BJ (cell line): ENCODE data around the gene AP3B1. TPM values are rescaled to one million over a fixed set of nuclear protein-coding genes. Genes with fewer than 3 reads are reported as not detected.
A peak's percentile ranks its signal among the peaks of the same experiment; 100 is the strongest.

Experiments used
- CTCF ChIA-PET: fragments of 350-600 bp; formaldehyde crosslinking; extraction: SDS; loops from one replicate; lab custom pipeline; 2021; ENCODE audit warnings: antibody characterized with exemption, inconsistent platforms; lab: Yijun Ruan, JAX
- POLR2A ChIA-PET: fragments of 300-600 bp; sonication (Branson Sonifier 250); formaldehyde crosslinking; extraction: SDS; loops from one replicate; lab custom pipeline; 2021; ENCODE audit warnings: antibody characterized with exemption; lab: Charles Lee
- DNase-seq: peaks from one replicate; pipeline ENCODE4 v3.0.0-alpha.2; 2011; ENCODE audit warnings: low read depth
- H3K27me3 ChIP-seq: 2 replicates; pipeline ENCODE4 v1.6.0; 2011; ENCODE audit warnings: low read length; ENCODE audit not compliant: control insufficient read depth, insufficient read depth
- H3K36me3 ChIP-seq: 2 replicates; pipeline ENCODE4 v1.5.1; 2011; ENCODE audit warnings: low read length; ENCODE audit not compliant: control insufficient read depth, insufficient read depth
- H3K4me3 ChIP-seq: 2 replicates; pipeline ENCODE4 v1.5.1; 2011; ENCODE audit warnings: low read depth, mild to moderate bottlenecking, control low read depth, low read length
- CTCF ChIP-seq: IDR thresholded peaks from 2 replicates; pipeline ENCODE4 v1.5.1; 2011; ENCODE audit warnings: low read depth, mild to moderate bottlenecking, control low read depth, inconsistent platforms, low read length, moderate library complexity; ENCODE audit not compliant: insufficient read depth
- polyA plus RNA-seq: library from polyadenylated mRNA; depleted of rRNA; stranded (reverse); fragments of >200 nt; gene quantifications from 2 replicates; pipeline ENCODE4 v1.2.3, GENCODE V29; 2011

The AP3B1 gene
- polyA plus RNA-seq, 1 experiment, result 23.9 TPM

GRCh38 chr5:78335976-78336375, 41.5 kb upstream of the AP3B1 start:
- ChIA-PET POLR2A (interaction anchor here (0.6 kb wide), 1 partner anchor 487 kb away, joined by 3 read pairs; no protein-coding TSS in a partner anchor), CTCF (interaction anchor here (0.5 to 1.7 kb wide), 3 partner anchors 13 to 127 kb away, joined by 3 to 6 read pairs (median 4); no protein-coding TSS in a partner anchor)
- no peak for TF ChIP-seq CTCF
- no peaks in the 10 kb centered on the region for H3K27me3 ChIP-seq
- H3K4me3 ChIP-seq, result no peak overlapping the region
- DNase-seq, result peak; percentile 16
- H3K36me3 ChIP-seq, result no peaks in the 10 kb centered on the region

DNA sequence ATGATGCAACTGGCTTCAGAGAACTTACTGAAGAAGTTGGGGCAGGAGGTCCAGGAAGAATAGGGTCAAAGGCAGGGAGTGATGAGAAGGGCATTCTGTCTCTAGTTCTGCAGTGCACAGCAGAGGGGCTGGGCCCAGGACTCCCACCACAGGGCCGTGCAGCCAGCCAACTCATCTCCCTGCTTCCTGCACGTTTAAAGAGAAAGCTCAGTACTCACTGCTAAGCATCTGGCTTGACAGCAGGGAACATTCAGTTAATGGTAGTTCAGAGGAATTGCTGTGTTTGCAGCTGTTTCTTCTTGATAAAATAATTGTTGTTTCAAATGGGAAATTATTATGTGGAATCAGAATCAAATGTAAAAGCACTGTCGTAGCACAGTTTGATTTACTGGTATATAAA, 40.3 kb upstream of the AP3B1 start:
- POLR2A ChIA-PET, result no interaction called here
- Histone ChIP-seq H3K27me3 (no peaks in the 10 kb centered on the region), H3K36me3 (no peaks in the 10 kb centered on the region), H3K4me3 (no peak overlapping the region)
- CTCF ChIA-PET, result interaction anchor here (1.2 to 1.7 kb wide), 2 partner anchors 12 to 35 kb away, joined by 4 read pairs; no protein-coding TSS in a partner anchor
- TF ChIP-seq CTCF, result no peak
- no peak for DNase-seq

DNA sequence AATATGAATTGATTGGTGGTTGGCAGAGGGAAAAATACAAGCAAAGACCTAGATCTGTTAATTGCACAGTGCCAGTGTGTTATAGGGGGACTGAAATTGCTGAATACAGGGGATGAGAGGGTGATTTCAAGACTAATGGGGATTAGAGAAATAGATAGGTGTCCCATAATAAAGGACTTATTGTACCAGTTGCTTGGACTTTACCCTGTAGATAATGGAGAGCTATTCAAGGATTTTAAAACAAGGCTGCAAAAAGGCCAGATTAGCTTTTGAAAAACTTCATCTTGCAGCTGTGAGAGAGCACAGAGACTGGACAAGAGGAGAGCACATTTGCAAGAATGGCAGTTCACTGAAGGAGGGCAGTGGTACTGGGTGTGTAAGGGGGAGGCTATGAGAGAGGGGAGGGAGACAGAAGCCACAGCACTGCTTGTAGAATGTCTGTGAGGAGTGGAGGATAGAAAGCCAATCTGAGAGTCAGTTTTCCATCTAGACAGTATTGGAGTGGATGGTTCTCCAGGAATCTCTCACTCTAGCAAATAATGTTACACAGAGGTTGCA, 37.1 kb upstream of the AP3B1 start:
- no peak for DNase-seq
- POLR2A ChIA-PET, result no interaction called here
- TF ChIP-seq CTCF, result no peak
- Histone ChIP-seq H3K4me3 (no peak overlapping the region), H3K36me3 (no peaks in the 10 kb centered on the region), H3K27me3 (0 out of 2 replicates have a peak, but pooled peaks cover 1% of the 10 kb centered on the region)
- CTCF ChIA-PET, result interaction anchor here (1.0 kb wide), 1 partner anchor 11 kb away, joined by 3 read pairs; no protein-coding TSS in a partner anchor

- CTCF ChIA-PET, result interaction anchor here (0.9 kb wide), 1 partner anchor 18 kb away, joined by 3 read pairs; no protein-coding TSS in a partner anchor
Observed at GRCh38 chr5:78328585-78329173, 34.2 kb upstream of the AP3B1 start.

More at GRCh38 chr5:78328585-78329173, 34.2 kb upstream of the AP3B1 start:
- peak; percentile 22 for DNase-seq
- Histone ChIP-seq H3K27me3 (0 out of 2 replicates have a peak, but pooled peaks cover 1% of the 10 kb centered on the region), H3K4me3 (no peak overlapping the region), H3K36me3 (no peaks in the 10 kb centered on the region)
- TF ChIP-seq CTCF, result no peak
- POLR2A ChIA-PET, result no interaction called here
